CD14-positive monocyte (primary cell): ENCODE measurements around the gene TTF2. TPM values are rescaled to one million over a fixed set of nuclear protein-coding genes. Genes with fewer than 3 reads are reported as not detected.

ENCODE experiments used
- DNase-seq, 3 donors: peaks; one replicate each; pipeline ENCODE4 v3.0.0-alpha.2; 2011 to 2022
- H2AFZ ChIP-seq: 2 replicates; pipeline ENCODE4 v1.6.0; 2012; ENCODE audit warnings: mild to moderate bottlenecking, low read depth, low read length, inconsistent platforms; ENCODE audit not compliant: insufficient read depth, poor library complexity, severe bottlenecking
- H3K27ac ChIP-seq, 2 donors: 1 replicate in 1 of 2; 2 replicates in 1 of 2; pipeline ENCODE4 v1.5.1; 2012 to 2013; ENCODE audit warnings: low read length in 2 of 2, control low read depth in 1 of 2, inconsistent platforms in 1 of 2, low read depth in 1 of 2, mild to moderate bottlenecking in 1 of 2
- H3K27me3 ChIP-seq, 2 donors: one replicate each; pipeline versions ENCODE4 v1.6.0 to v1.6.1; 2011 to 2013; ENCODE audit warnings: low read length in 2 of 2; ENCODE audit not compliant: control insufficient read depth in 2 of 2, insufficient read depth in 2 of 2
- H3K36me3 ChIP-seq, 2 donors: replicated peaks in 1 of 2; 1 replicate in 1 of 2; 2 replicates in 1 of 2; pipeline versions ENCODE4 v1.5.1 to v1.6.1; 2012 to 2013; ENCODE audit warnings: low read length in 2 of 2, control low read depth in 1 of 2, inconsistent platforms in 1 of 2, mild to moderate bottlenecking in 1 of 2; ENCODE audit not compliant: insufficient read depth in 2 of 2, control insufficient read depth in 1 of 2
- H3K4me1 ChIP-seq, 2 donors: 1 replicate in 1 of 2; 2 replicates in 1 of 2; pipeline versions ENCODE4 v1.5.1 to v1.6.1; 2012 to 2013; ENCODE audit warnings: low read length in 2 of 2, control low read depth in 1 of 2, inconsistent platforms in 1 of 2, mild to moderate bottlenecking in 1 of 2, moderate library complexity in 1 of 2; ENCODE audit not compliant: insufficient read depth in 2 of 2, control insufficient read depth in 1 of 2
- H3K4me2 ChIP-seq: replicated peaks from 2 replicates; pipeline ENCODE3; 2012; ENCODE audit warnings: low read length, moderate library complexity, mild to moderate bottlenecking; ENCODE audit not compliant: poor library complexity, severe bottlenecking; ENCODE audit errors: extremely low read depth
- H3K4me3 ChIP-seq, 3 experiments: fragments of 200-600 bp in 1 of 3; sonication (generic) in 1 of 3; replicated peaks in 1 of 3; 1 replicate in 2 of 3; 2 replicates in 1 of 3; pipeline ENCODE4 v1.5.1; 2011 to 2013; ENCODE audit warnings: low read length in 3 of 3, mild to moderate bottlenecking in 3 of 3, control low read depth in 2 of 3, low read depth in 2 of 3, inconsistent platforms in 1 of 3, moderate library complexity in 1 of 3
- H3K79me2 ChIP-seq: 2 replicates; pipeline ENCODE4 v1.6.0; 2012; ENCODE audit warnings: mild to moderate bottlenecking, control low read depth, inconsistent platforms, low read length, moderate library complexity; ENCODE audit not compliant: insufficient read depth
- H3K9ac ChIP-seq: 2 replicates; pipeline ENCODE4 v1.6.0; 2017; ENCODE audit warnings: low read length, mild to moderate bottlenecking; ENCODE audit not compliant: insufficient read depth, poor library complexity, severe bottlenecking
- H3K9me3 ChIP-seq, 2 donors: replicated peaks in 1 of 2; 1 replicate in 1 of 2; 2 replicates in 1 of 2; pipeline versions ENCODE4 v1.5.1 to v1.6.1; 2012 to 2013; ENCODE audit warnings: low read length in 2 of 2, control low read depth in 1 of 2; ENCODE audit not compliant: control insufficient read depth in 1 of 2, insufficient read depth in 1 of 2
- H4K20me1 ChIP-seq: 2 replicates; pipeline ENCODE4 v1.6.0; 2012; ENCODE audit warnings: mild to moderate bottlenecking, low read length, control low read depth, moderate library complexity; ENCODE audit not compliant: insufficient read depth
- H3K27ac Mint-ChIP-seq, 7 donors: one replicate each; pipeline ENCODE4 v1.8.0; 2020; ENCODE audit warnings: mild to moderate bottlenecking in 7 of 7, mixed read lengths in 7 of 7, moderate library complexity in 6 of 7, inconsistent platforms in 2 of 7
- H3K27me3 Mint-ChIP-seq, 3 donors: one replicate each; pipeline ENCODE4 v1.8.0; 2021 to 2022; ENCODE audit warnings: low read depth in 3 of 3, mild to moderate bottlenecking in 3 of 3, mixed read lengths in 3 of 3, moderate library complexity in 3 of 3, inconsistent platforms in 1 of 3
- H3K36me3 Mint-ChIP-seq, 2 donors: one replicate each; pipeline ENCODE4 v1.8.0; 2020; ENCODE audit warnings: mixed read lengths in 2 of 2, inconsistent platforms in 1 of 2, mild to moderate bottlenecking in 1 of 2
- H3K4me1 Mint-ChIP-seq: one replicate; pipeline ENCODE4 v1.8.0; 2020; ENCODE audit warnings: mild to moderate bottlenecking, mixed read lengths
- H3K4me3 Mint-ChIP-seq, 2 donors: one replicate each; pipeline ENCODE4 v1.8.0; 2020; ENCODE audit warnings: mild to moderate bottlenecking in 2 of 2, mixed read lengths in 2 of 2, moderate library complexity in 1 of 2
- H3K9me3 Mint-ChIP-seq, 7 donors: one replicate each; pipeline ENCODE4 v1.8.0; 2020 to 2022; ENCODE audit warnings: mixed read lengths in 7 of 7, mild to moderate bottlenecking in 6 of 7, moderate library complexity in 6 of 7, inconsistent platforms in 2 of 7
- WGBS: methylation state at CpG from one replicate; pipeline ENCODE4 v1.1.5; 2013; ENCODE audit warnings: missing lambda C conversion rate; ENCODE audit not compliant: insufficient coverage; 5-methylcytosine and 5-hydroxymethylcytosine counted together
- intact Hi-C, 2 donors: fragments of 100-400 bp; cut with micrococcal nuclease; formaldehyde crosslinking; loops; one replicate each; pipeline versions ENCODE4 v1.15.0 to v1.15.1; 2023
- polyA plus RNA-seq, 3 donors: library from polyadenylated mRNA; depleted of rRNA in 1 of 3; unstranded in 2 of 3; stranded (reverse) in 1 of 3; fragments of 300-500 nt in 2 of 3; fragments of >200 nt in 1 of 3; fragmentation: Illumina TruSeq in 2 of 3; gene quantifications; 1 replicate in 2 of 3; 2 replicates in 1 of 3; pipeline ENCODE4 v1.2.3, GENCODE V29; 2012 to 2021
- TF ChIP-seq, protein P1 (sequence below): fragments of 200-600 bp; IDR thresholded peaks from one replicate; pipeline ENCODE4 v1.8.0; 2022; ENCODE audit warnings: antibody characterized with exemption, mild to moderate bottlenecking

The TTF2 gene
- polyA plus RNA-seq, 3 donors: 5.6 to 12.9 (median 8.0) TPM

DNA sequence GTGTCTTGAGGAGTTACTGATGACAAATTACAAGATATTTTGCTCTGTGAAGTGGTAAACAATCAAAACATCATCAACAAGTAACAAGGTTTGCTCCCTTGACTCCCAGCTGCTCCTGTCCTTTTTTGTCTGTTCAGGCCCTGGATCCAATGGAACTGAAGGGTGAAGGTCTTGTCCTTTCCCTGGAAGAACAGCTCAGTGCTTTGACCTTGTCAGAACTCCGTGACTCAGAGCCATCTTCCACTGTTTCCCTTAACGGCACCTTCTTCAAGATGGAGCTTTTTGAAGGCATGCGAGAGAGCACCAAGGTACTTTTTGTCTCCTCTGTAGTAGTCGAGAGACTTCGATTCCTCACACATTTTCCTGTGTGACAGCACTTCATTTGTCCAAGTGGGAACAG is 32.5 kb downstream of the TTF2 start:
- Histone ChIP-seq H3K9ac (no peak overlapping the region), H2AFZ (no peak overlapping the region), H3K36me3 (peaks cover 88 to 97% of the 10 kb centered on the region in 2 donors), H3K4me2 (no peak overlapping the region), H3K9me3 (no peaks in the 10 kb centered on the region), H3K4me1 (no peaks in the 10 kb centered on the region), H3K27me3 (no peaks in the 10 kb centered on the region), H3K79me2 (no peaks in the 10 kb centered on the region), H3K27ac (no peak overlapping the region), H3K4me3 (no peak overlapping the region), H4K20me1 (no peaks in the 10 kb centered on the region)
- Mint-ChIP-seq H3K27ac (no peak overlapping the region), H3K27me3 (no peaks in the 10 kb centered on the region), H3K4me1 (peaks cover 3% of the 10 kb centered on the region), H3K36me3 (peaks cover 86 to 89% of the 10 kb centered on the region in 2 donors), H3K4me3 (no peak overlapping the region), H3K9me3 (no peaks in the 10 kb centered on the region)
- TF ChIP-seq, protein P1, sequence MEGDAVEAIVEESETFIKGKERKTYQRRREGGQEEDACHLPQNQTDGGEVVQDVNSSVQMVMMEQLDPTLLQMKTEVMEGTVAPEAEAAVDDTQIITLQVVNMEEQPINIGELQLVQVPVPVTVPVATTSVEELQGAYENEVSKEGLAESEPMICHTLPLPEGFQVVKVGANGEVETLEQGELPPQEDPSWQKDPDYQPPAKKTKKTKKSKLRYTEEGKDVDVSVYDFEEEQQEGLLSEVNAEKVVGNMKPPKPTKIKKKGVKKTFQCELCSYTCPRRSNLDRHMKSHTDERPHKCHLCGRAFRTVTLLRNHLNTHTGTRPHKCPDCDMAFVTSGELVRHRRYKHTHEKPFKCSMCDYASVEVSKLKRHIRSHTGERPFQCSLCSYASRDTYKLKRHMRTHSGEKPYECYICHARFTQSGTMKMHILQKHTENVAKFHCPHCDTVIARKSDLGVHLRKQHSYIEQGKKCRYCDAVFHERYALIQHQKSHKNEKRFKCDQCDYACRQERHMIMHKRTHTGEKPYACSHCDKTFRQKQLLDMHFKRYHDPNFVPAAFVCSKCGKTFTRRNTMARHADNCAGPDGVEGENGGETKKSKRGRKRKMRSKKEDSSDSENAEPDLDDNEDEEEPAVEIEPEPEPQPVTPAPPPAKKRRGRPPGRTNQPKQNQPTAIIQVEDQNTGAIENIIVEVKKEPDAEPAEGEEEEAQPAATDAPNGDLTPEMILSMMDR: no peak
- WGBS: 96% methylated on average over 5 of the region's 5 CpGs
- intact Hi-C loops: no loop called here
- no peak for DNase-seq

DNA sequence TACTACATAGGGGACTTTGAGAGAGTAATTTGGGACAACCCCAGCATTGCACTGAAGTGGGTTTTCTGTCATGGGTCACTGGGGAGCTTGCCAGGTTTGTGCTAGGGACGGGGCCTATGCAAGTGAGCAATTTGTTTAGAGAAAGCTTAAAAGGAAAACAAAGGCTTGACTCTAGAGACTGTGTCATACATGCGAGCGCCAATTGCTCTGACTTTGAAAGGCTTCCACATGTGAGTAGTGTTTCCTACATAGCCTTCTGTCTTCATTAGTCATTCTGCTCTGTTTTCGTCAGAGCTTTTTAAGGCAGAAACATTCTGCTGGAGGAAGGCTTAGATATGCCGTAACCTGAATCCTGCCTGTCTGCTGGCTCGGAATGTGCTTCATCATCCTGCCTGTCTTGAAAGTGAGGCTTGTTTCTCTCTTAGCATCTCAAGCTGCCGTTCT is 33.0 kb downstream of the TTF2 start:
- Mint-ChIP-seq H3K27me3 (no peaks in the 10 kb centered on the region), H3K36me3 (peaks cover 85 to 89% of the 10 kb centered on the region in 2 donors), H3K9me3 (no peaks in the 10 kb centered on the region), H3K27ac (peak overlapping the region in 1 of 7 donors; percentile 55), H3K4me1 (peaks cover 3% of the 10 kb centered on the region), H3K4me3 (no peak overlapping the region)
- Histone ChIP-seq H3K9me3 (no peaks in the 10 kb centered on the region), H3K27ac (no peak overlapping the region), H3K36me3 (peaks cover 91 to 98% of the 10 kb centered on the region in 2 donors), H2AFZ (no peak overlapping the region), H4K20me1 (no peaks in the 10 kb centered on the region), H3K4me1 (no peaks in the 10 kb centered on the region), H3K27me3 (no peaks in the 10 kb centered on the region), H3K4me3 (no peak overlapping the region), H3K9ac (no peak overlapping the region), H3K79me2 (no peaks in the 10 kb centered on the region), H3K4me2 (no peak overlapping the region)
- TF ChIP-seq, protein P1: no peak
- intact Hi-C loops: no loop called here
- no peak for DNase-seq
- 100% methylated on average over 3 of the region's 7 CpGs for WGBS
